Right lobe of liver (tissue), 4 donors: Measurements from ENCODE around the gene MBNL2.

Source experiments
- CTCF ChIP-seq, 4 donors: fragments of 200-600 bp in 3 of 4; fragments of 450-650 bp in 1 of 4; IDR thresholded peaks; one replicate each; pipeline versions ENCODE4 v1.5.1 to v1.8.0; 2016 to 2022; ENCODE audit warnings: antibody characterized with exemption in 4 of 4, mild to moderate bottlenecking in 2 of 4
- POLR2A ChIP-seq: fragments of 450-650 bp; IDR thresholded peaks from one replicate; pipeline ENCODE4 v1.6.1; 2017; ENCODE audit warnings: antibody characterized with exemption, mild to moderate bottlenecking
- donor health status: DM: no; HTN: no; CAD: no.
- donor health status: DM: no; HTN: no; CAD: no.
- donor health status: DM: no; HTN: yes; CAD: no.

- TF ChIP-seq CTCF (IDR thresholded peaks at IDR 0.05): no peak
- TF ChIP-seq POLR2A: no peak
Observed at GRCh38 chr13:97219226-97219625, 2.9 kb upstream of the MBNL2 start.
